Neuronal stem cell (in vitro differentiated cells): ENCODE measurements around the gene SETD4.

Source experiments
- DNase-seq: peaks from one replicate; pipeline ENCODE4 v3.0.0-alpha.2; 2013; ENCODE audit warnings: low spot score
- H2AFZ ChIP-seq: one replicate; pipeline ENCODE4 v1.6.1; 2013; ENCODE audit warnings: mild to moderate bottlenecking, low read length, inconsistent platforms
- H2AK5ac ChIP-seq: 2 replicates; pipeline ENCODE4 v1.6.1; 2013; ENCODE audit warnings: low read depth, mild to moderate bottlenecking, inconsistent platforms, low read length, moderate library complexity, mixed read lengths
- H2BK120ac ChIP-seq: 2 replicates; pipeline ENCODE4 v1.6.1; 2013; ENCODE audit warnings: low read depth, mild to moderate bottlenecking, inconsistent platforms, low read length, moderate library complexity, mixed read lengths
- H2BK12ac ChIP-seq: one replicate; pipeline ENCODE4 v1.6.1; 2013; ENCODE audit warnings: low read length, inconsistent platforms
- H2BK15ac ChIP-seq: 2 replicates; pipeline ENCODE4 v1.6.1; 2013; ENCODE audit warnings: mild to moderate bottlenecking, low read length, inconsistent platforms, mixed read lengths
- H2BK5ac ChIP-seq: one replicate; pipeline ENCODE4 v1.6.1; 2013; ENCODE audit warnings: inconsistent platforms, mild to moderate bottlenecking, low read length, moderate library complexity
- H3K14ac ChIP-seq: one replicate; pipeline ENCODE4 v1.6.1; 2013; ENCODE audit warnings: low read length, inconsistent platforms
- H3K18ac ChIP-seq: 2 replicates; pipeline ENCODE4 v1.6.1; 2013; ENCODE audit warnings: low read length, inconsistent platforms
- H3K23ac ChIP-seq: 2 replicates; pipeline ENCODE4 v1.6.1; 2013; ENCODE audit warnings: low read depth, mild to moderate bottlenecking, mixed read lengths, low read length, inconsistent platforms; ENCODE audit not compliant: poor library complexity
- H3K27ac ChIP-seq: replicated peaks from 3 replicates; pipeline ENCODE4 v1.5.1; 2013; ENCODE audit warnings: low read length, inconsistent platforms
- H3K27me3 ChIP-seq, 3 experiments: 2 replicates each; pipeline ENCODE4 v1.6.1; 2013; ENCODE audit warnings: low read length in 3 of 3, mild to moderate bottlenecking in 2 of 3, inconsistent platforms in 1 of 3, low read depth in 1 of 3, mixed read lengths in 1 of 3, moderate library complexity in 1 of 3; ENCODE audit not compliant: control insufficient read depth in 3 of 3, insufficient read depth in 3 of 3
- H3K36me3 ChIP-seq, 2 donors: replicated peaks in 1 of 2; 2 replicates each; pipeline ENCODE4 v1.6.1; 2013; ENCODE audit warnings: low read length in 2 of 2; ENCODE audit not compliant: control insufficient read depth in 2 of 2, insufficient read depth in 2 of 2
- H3K4ac ChIP-seq: 2 replicates; pipeline ENCODE4 v1.6.1; 2013; ENCODE audit warnings: inconsistent platforms, mild to moderate bottlenecking, low read length, moderate library complexity
- H3K4me1 ChIP-seq, 2 donors: 1 replicate in 1 of 2; 2 replicates in 1 of 2; pipeline ENCODE4 v1.6.1; 2013; ENCODE audit warnings: low read length in 2 of 2, low read depth in 1 of 2; ENCODE audit not compliant: control insufficient read depth in 2 of 2, insufficient read depth in 1 of 2
- H3K4me2 ChIP-seq: one replicate; pipeline ENCODE4 v1.6.1; 2013; ENCODE audit warnings: mild to moderate bottlenecking, low read length, inconsistent platforms; ENCODE audit not compliant: insufficient read depth, poor library complexity, severe bottlenecking
- H3K4me3 ChIP-seq, 2 donors: 2 replicates each; pipeline ENCODE4 v1.5.1; 2013; ENCODE audit warnings: low read length in 2 of 2, mild to moderate bottlenecking in 2 of 2, inconsistent platforms in 1 of 2, moderate library complexity in 1 of 2
- H3K79me1 ChIP-seq: one replicate; pipeline ENCODE4 v1.6.1; 2013; ENCODE audit warnings: low read depth, mild to moderate bottlenecking, inconsistent platforms, low read length, moderate library complexity
- H3K9ac ChIP-seq: one replicate; pipeline ENCODE4 v1.6.1; 2013; ENCODE audit warnings: mild to moderate bottlenecking, low read depth, low read length, inconsistent platforms; ENCODE audit not compliant: poor library complexity
- H3K9me3 ChIP-seq, 2 donors: replicated peaks in 1 of 2; 2 replicates each; pipeline versions ENCODE3 to v1.6.1; 2013; ENCODE audit warnings: low read length in 2 of 2, mild to moderate bottlenecking in 2 of 2, inconsistent platforms in 1 of 2, low read depth in 1 of 2, mixed read lengths in 1 of 2, moderate library complexity in 1 of 2; ENCODE audit not compliant: control insufficient read depth in 2 of 2, insufficient read depth in 1 of 2
- H4K8ac ChIP-seq: one replicate; pipeline ENCODE4 v1.6.1; 2013; ENCODE audit warnings: low read depth, mild to moderate bottlenecking, inconsistent platforms, low read length, moderate library complexity
- H4K91ac ChIP-seq: one replicate; pipeline ENCODE4 v1.6.1; 2013; ENCODE audit warnings: low read length, low read depth, mild to moderate bottlenecking, inconsistent platforms; ENCODE audit not compliant: poor library complexity
- WGBS, 2 donors: extraction: QIAGEN DNeasy Blood & Tissue Kit; methylation state at CpG; one replicate each; pipeline ENCODE4 v1.1.7; 2013; ENCODE audit warnings: missing lambda C conversion rate in 2 of 2, mixed read lengths in 1 of 2; ENCODE audit not compliant: insufficient read length in 2 of 2, insufficient replicate concordance in 1 of 2; ENCODE audit errors: extremely low coverage in 2 of 2; 5-methylcytosine and 5-hydroxymethylcytosine counted together

SETD4 gene

DNA sequence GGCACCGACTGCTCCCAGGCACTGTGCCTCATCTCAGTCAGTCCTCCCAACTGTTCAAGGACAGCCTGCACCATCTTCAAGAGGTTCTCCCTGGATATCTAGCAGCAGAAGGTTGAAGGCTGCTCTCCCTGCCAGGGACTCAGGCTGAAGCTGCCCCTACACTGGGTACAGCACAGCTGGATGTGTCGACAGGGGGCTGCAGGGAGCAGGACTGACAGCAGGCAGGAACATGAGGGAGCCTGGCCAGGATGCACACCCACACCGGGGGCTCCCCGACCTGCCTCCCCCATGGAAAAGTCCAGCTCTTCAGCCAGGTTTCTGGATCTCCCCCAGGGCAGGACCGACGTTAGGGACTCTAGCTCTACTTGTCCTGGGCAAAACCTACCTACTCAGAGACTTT is 20.5 kb downstream of the SETD4 start:
- Histone ChIP-seq H3K27me3 (no peaks in the 10 kb centered on the region), H3K27ac (no peak overlapping the region), H2BK15ac (no peak overlapping the region), H2BK120ac (no peak overlapping the region), H3K4me2 (no peak overlapping the region), H3K9me3 (no peaks in the 10 kb centered on the region), H2BK12ac (no peak overlapping the region), H2BK5ac (no peak overlapping the region), H4K8ac (no peak overlapping the region), H3K18ac (no peak overlapping the region), H3K4me3 (no peak overlapping the region), H3K36me3 (peaks cover 33 to 90% of the 10 kb centered on the region in 2 donors), H2AFZ (no peak overlapping the region), H3K79me1 (no peaks in the 10 kb centered on the region), H3K23ac (peak overlapping the region; percentile 50), H3K4me1 (peaks cover 0 to 2% of the 10 kb centered on the region in 2 donors), H4K91ac (no peak overlapping the region), H3K14ac (no peak overlapping the region), H2AK5ac (no peak overlapping the region), H3K4ac (no peak overlapping the region), H3K9ac (no peak overlapping the region)
- WGBS, 2 donors = no CpG with 5 or more reads among the region's 6 CpGs
- no peak for DNase-seq

GRCh38 chr21:36038701-36039497 is 21.4 kb downstream of the SETD4 start:
- no CpG with 5 or more reads among the region's 17 CpGs for WGBS, 2 donors
- Histone ChIP-seq H4K8ac (no peak overlapping the region), H3K4me3 (peak overlapping the region in 1 of 2 donors; percentile 11), H3K4me1 (peaks cover 0 to 2% of the 10 kb centered on the region in 2 donors), H4K91ac (no peak overlapping the region), H2AFZ (no peak overlapping the region), H2BK5ac (no peak overlapping the region), H2BK120ac (no peak overlapping the region), H2BK12ac (no peak overlapping the region), H3K23ac (no peak overlapping the region), H3K4ac (no peak overlapping the region), H2AK5ac (no peak overlapping the region), H3K79me1 (no peaks in the 10 kb centered on the region), H3K36me3 (peaks cover 26 to 90% of the 10 kb centered on the region in 2 donors), H3K27me3 (no peaks in the 10 kb centered on the region), H2BK15ac (no peak overlapping the region), H3K14ac (no peak overlapping the region), H3K9me3 (no peaks in the 10 kb centered on the region), H3K27ac (no peak overlapping the region), H3K9ac (no peak overlapping the region), H3K4me2 (no peak overlapping the region), H3K18ac (no peak overlapping the region)
- no peak for DNase-seq

DNA sequence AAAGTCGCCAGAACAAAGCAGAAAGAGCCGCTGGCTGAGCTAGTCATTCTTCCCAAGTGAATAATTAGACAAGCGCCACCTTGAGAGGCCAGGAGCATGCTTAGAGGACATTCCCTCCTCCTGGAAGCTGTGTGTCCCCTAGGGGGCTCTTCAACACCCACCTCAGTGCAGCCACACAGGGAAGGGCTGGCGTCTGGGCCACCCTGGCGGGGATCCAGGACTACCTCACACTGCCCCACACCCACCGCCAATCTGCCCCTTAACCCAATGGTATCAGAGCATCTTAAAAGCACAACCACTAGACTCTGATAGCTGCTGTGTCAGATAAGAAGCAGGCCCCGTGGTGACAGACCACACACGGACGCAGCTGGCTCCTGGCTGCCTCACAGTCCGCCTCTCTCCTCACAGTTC is 24.9 kb downstream of the SETD4 start:
- Histone ChIP-seq H3K4me3 (no peak overlapping the region), H4K8ac (no peak overlapping the region), H3K27me3 (no peaks in the 10 kb centered on the region), H2AK5ac (peak overlapping the region; percentile 66), H2BK120ac (no peak overlapping the region), H3K4me2 (no peak overlapping the region), H2AFZ (no peak overlapping the region), H2BK15ac (no peak overlapping the region), H3K14ac (no peak overlapping the region), H4K91ac (no peak overlapping the region), H2BK12ac (no peak overlapping the region), H3K9ac (peak overlapping the region; percentile 30), H2BK5ac (peak overlapping the region; percentile 46), H3K79me1 (no peaks in the 10 kb centered on the region), H3K27ac (peak overlapping the region; percentile 19), H3K23ac (peak overlapping the region; percentile 3), H3K4me1 (peaks cover 0 to 2% of the 10 kb centered on the region in 2 donors), H3K18ac (no peak overlapping the region), H3K4ac (no peak overlapping the region), H3K9me3 (no peaks in the 10 kb centered on the region), H3K36me3 (peaks cover 20 to 62% of the 10 kb centered on the region in 2 donors)
- no CpG with 5 or more reads among the region's 10 CpGs for WGBS, 2 donors
- no peak for DNase-seq

GRCh38 chr21:36034211-36034913 is 26.0 kb downstream of the SETD4 start:
- no peak overlapping the region for H3K4me3 ChIP-seq

More at GRCh38 chr21:36034211-36034913, 26.0 kb downstream of the SETD4 start:
- Histone ChIP-seq H3K4me2 (no peak overlapping the region), H3K36me3 (peaks cover 18 to 52% of the 10 kb centered on the region in 2 donors), H3K9ac (no peak overlapping the region), H2AK5ac (no peak overlapping the region), H2AFZ (no peak overlapping the region), H3K23ac (no peak overlapping the region), H3K4ac (no peak overlapping the region), H3K27ac (no peak overlapping the region), H3K79me1 (no peaks in the 10 kb centered on the region), H2BK120ac (no peak overlapping the region), H4K8ac (no peak overlapping the region), H4K91ac (no peak overlapping the region), H2BK5ac (no peak overlapping the region), H3K18ac (no peak overlapping the region), H2BK15ac (no peak overlapping the region), H3K9me3 (no peaks in the 10 kb centered on the region), H2BK12ac (no peak overlapping the region), H3K14ac (no peak overlapping the region), H3K27me3 (no peaks in the 10 kb centered on the region), H3K4me1 (peaks cover 0 to 2% of the 10 kb centered on the region in 2 donors)
- WGBS, 2 donors = no CpG with 5 or more reads among the region's 16 CpGs
- DNase-seq = no peak
